Measurements from ENCODE around the gene DENND2A.

DNA sequence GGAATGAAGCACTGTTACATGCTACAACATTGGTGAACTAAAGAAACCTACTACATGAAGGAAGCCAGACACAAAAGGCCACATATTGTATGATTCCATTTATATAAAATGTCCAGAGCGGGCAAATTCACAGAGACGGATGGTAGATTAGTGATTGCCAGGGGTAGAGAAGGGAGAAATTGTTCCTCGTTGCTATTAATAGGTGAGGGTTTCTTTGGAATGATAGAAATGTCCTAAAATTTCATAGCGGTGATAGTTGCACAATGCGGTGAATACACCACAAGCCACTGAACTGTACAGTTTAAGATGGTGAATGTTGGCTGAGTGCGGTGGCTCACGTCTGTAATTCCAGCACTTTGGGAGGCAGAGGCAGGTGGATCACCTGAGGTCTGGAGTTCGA, 29.0 kb downstream of the DENND2A start:
- TF ChIP-seq, protein P1, sequence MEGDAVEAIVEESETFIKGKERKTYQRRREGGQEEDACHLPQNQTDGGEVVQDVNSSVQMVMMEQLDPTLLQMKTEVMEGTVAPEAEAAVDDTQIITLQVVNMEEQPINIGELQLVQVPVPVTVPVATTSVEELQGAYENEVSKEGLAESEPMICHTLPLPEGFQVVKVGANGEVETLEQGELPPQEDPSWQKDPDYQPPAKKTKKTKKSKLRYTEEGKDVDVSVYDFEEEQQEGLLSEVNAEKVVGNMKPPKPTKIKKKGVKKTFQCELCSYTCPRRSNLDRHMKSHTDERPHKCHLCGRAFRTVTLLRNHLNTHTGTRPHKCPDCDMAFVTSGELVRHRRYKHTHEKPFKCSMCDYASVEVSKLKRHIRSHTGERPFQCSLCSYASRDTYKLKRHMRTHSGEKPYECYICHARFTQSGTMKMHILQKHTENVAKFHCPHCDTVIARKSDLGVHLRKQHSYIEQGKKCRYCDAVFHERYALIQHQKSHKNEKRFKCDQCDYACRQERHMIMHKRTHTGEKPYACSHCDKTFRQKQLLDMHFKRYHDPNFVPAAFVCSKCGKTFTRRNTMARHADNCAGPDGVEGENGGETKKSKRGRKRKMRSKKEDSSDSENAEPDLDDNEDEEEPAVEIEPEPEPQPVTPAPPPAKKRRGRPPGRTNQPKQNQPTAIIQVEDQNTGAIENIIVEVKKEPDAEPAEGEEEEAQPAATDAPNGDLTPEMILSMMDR (conservative IDR thresholded peaks at IDR 0.05 in 1 of 2, IDR thresholded peaks at IDR 0.05 in 1 of 2; ENCODE audit: low read depth in 1 of 2, low read length in 2 of 2): no peak
- TF ChIP-seq EZH2 (IDR thresholded peaks at IDR 0.05; ENCODE audit: low read length, missing control alignments): no peak

Measured in fibroblast of lung (primary cell).